ENCODE data around the gene TMEM272. TPM values are rescaled to one million over a fixed set of nuclear protein-coding genes. Genes with fewer than 3 reads are reported as not detected.

Gene TMEM272
- total and polyA plus RNA-seq, 9 of the 15 experiments (the other 6 are each of a cell fraction or from before 2014, with no cell fraction given), result 0.04 to 0.16 (median 0.06) TPM; not detected in 2

GRCh38 chr13:51769455-51770127 is 75.4 kb downstream of the TMEM272 start (continued):
- TF ChIP-seq, protein P1, sequence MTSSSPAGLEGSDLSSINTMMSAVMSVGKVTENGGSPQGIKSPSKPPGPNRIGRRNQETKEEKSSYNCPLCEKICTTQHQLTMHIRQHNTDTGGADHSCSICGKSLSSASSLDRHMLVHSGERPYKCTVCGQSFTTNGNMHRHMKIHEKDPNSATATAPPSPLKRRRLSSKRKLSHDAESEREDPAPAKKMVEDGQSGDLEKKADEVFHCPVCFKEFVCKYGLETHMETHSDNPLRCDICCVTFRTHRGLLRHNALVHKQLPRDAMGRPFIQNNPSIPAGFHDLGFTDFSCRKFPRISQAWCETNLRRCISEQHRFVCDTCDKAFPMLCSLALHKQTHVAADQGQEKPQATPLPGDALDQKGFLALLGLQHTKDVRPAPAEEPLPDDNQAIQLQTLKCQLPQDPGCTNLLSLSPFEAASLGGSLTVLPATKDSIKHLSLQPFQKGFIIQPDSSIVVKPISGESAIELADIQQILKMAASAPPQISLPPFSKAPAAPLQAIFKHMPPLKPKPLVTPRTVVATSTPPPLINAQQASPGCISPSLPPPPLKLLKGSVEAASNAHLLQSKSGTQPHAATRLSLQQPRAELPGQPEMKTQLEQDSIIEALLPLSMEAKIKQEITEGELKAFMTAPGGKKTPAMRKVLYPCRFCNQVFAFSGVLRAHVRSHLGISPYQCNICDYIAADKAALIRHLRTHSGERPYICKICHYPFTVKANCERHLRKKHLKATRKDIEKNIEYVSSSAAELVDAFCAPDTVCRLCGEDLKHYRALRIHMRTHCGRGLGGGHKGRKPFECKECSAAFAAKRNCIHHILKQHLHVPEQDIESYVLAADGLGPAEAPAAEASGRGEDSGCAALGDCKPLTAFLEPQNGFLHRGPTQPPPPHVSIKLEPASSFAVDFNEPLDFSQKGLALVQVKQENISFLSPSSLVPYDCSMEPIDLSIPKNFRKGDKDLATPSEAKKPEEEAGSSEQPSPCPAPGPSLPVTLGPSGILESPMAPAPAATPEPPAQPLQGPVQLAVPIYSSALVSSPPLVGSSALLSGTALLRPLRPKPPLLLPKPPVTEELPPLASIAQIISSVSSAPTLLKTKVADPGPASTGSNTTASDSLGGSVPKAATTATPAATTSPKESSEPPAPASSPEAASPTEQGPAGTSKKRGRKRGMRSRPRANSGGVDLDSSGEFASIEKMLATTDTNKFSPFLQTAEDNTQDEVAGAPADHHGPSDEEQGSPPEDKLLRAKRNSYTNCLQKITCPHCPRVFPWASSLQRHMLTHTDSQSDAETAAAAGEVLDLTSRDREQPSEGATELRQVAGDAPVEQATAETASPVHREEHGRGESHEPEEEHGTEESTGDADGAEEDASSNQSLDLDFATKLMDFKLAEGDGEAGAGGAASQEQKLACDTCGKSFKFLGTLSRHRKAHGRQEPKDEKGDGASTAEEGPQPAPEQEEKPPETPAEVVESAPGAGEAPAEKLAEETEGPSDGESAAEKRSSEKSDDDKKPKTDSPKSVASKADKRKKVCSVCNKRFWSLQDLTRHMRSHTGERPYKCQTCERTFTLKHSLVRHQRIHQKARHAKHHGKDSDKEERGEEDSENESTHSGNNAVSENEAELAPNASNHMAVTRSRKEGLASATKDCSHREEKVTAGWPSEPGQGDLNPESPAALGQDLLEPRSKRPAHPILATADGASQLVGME (CRISPR knock-in tag; IDR thresholded peaks at IDR 0.05), result no peak
- no peak for TF ChIP-seq BHLHE40 (IDR thresholded peaks at IDR 0.05; ENCODE audit: low read length)
- no peak for TF ChIP-seq ZBTB1 (CRISPR knock-in tag; IDR thresholded peaks at IDR 0.05; ENCODE audit: borderline replicate concordance, low read depth)
- no peak for TF ChIP-seq CBX3 (IDR thresholded peaks at IDR 0.05; ENCODE audit: borderline replicate concordance in 1 of 2, low read length in 2 of 2)
- no peak for TF ChIP-seq ETV6 (IDR thresholded peaks at IDR 0.05; ENCODE audit: borderline replicate concordance in 1 of 2, low read depth in 2 of 2, low read length in 1 of 2)
- TF ChIP-seq ETV6 (CRISPR knock-in tag; IDR thresholded peaks at IDR 0.05; ENCODE audit: borderline replicate concordance), result no peak
- TF ChIP-seq, protein P2, sequence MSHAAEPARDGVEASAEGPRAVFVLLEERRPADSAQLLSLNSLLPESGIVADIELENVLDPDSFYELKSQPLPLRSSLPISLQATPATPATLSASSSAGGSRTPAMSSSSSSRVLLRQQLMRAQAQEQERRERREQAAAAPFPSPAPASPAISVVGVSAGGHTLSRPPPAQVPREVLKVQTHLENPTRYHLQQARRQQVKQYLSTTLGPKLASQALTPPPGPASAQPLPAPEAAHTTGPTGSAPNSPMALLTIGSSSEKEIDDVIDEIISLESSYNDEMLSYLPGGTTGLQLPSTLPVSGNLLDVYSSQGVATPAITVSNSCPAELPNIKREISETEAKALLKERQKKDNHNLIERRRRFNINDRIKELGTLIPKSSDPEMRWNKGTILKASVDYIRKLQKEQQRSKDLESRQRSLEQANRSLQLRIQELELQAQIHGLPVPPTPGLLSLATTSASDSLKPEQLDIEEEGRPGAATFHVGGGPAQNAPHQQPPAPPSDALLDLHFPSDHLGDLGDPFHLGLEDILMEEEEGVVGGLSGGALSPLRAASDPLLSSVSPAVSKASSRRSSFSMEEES (CRISPR knock-in tag; IDR thresholded peaks at IDR 0.05), result no peak
